Loucy (cell line): Measurements from ENCODE around the gene ZP4.

Source experiments
- EZH2phosphoT487 ChIP-seq: fragments of 200-600 bp; IDR thresholded peaks from 2 replicates; pipeline ENCODE4 v1.6.1; 2018; ENCODE audit warnings: antibody characterized with exemption, mild to moderate bottlenecking, moderate library complexity, borderline replicate concordance
- TF ChIP-seq, protein P1 (sequence below): fragments of 200-600 bp; sonication (generic); conservative IDR thresholded peaks from 2 replicates; pipeline ENCODE4 v1.5.1; 2014; ENCODE audit warnings: mild to moderate bottlenecking, antibody characterized with exemption, low read length

DNA sequence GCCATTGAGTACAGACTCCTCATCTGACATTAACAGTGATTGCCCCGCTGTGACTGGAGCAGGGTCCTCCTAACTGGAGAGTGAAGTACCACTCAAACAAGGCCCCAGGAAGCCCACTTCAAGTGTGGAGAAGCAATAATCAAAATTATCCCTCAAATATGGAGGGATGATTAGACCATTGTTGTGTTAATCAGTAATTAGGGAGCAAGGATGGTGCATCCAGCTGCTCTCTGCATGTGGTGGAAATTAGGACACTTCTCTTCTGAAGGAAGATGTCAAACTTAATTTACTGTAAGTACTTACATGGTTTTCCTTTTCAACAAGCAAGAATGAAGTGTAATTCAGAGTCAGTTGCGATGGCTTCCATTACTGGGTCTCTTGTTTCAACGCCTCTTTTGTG, 3.4 kb upstream of the ZP4 start:
- TF ChIP-seq, protein P1, sequence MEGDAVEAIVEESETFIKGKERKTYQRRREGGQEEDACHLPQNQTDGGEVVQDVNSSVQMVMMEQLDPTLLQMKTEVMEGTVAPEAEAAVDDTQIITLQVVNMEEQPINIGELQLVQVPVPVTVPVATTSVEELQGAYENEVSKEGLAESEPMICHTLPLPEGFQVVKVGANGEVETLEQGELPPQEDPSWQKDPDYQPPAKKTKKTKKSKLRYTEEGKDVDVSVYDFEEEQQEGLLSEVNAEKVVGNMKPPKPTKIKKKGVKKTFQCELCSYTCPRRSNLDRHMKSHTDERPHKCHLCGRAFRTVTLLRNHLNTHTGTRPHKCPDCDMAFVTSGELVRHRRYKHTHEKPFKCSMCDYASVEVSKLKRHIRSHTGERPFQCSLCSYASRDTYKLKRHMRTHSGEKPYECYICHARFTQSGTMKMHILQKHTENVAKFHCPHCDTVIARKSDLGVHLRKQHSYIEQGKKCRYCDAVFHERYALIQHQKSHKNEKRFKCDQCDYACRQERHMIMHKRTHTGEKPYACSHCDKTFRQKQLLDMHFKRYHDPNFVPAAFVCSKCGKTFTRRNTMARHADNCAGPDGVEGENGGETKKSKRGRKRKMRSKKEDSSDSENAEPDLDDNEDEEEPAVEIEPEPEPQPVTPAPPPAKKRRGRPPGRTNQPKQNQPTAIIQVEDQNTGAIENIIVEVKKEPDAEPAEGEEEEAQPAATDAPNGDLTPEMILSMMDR: no peak
- no peak for TF ChIP-seq EZH2phosphoT487
